Activated CD4-positive, alpha-beta memory T cell treated with anti-CD3 and anti-CD28 coated beads for 36 hours (primary cell): Measurements from ENCODE around the gene PSME4. TPM values are rescaled to one million over a fixed set of nuclear protein-coding genes. Genes with fewer than 3 reads are reported as not detected.
"Not testable (repeated sequence)": the region's sequence is repeated elsewhere in the genome, so short reads cannot be mapped to it uniquely, and the experiment has no call there.

Experiments used
- CTCF ChIA-PET: fragments of 350-600 bp; sonication (Branson Sonifier 250); formaldehyde crosslinking; loops from one replicate; lab custom pipeline; 2021; ENCODE audit warnings: antibody characterized with exemption, inconsistent platforms; lab: Charles Lee
- POLR2A ChIA-PET: fragments of 350-600 bp; sonication (Branson Sonifier 250); formaldehyde crosslinking; loops from one replicate; lab custom pipeline; 2021; ENCODE audit warnings: antibody characterized with exemption; lab: Charles Lee
- DNase-seq: peaks from one replicate; pipeline ENCODE4 v3.0.0-alpha.2; 2020
- H3K27ac Mint-ChIP-seq: one replicate; pipeline ENCODE4 v1.8.0; 2021; ENCODE audit warnings: mixed read lengths
- H3K27me3 Mint-ChIP-seq: one replicate; pipeline ENCODE4 v1.8.0; 2021; ENCODE audit warnings: mixed read lengths
- H3K36me3 Mint-ChIP-seq: one replicate; pipeline ENCODE4 v1.8.0; 2021; ENCODE audit warnings: mixed read lengths
- H3K4me1 Mint-ChIP-seq: one replicate; pipeline ENCODE4 v1.8.0; 2021; ENCODE audit warnings: low read depth, mixed read lengths
- H3K4me3 Mint-ChIP-seq: one replicate; pipeline ENCODE4 v1.8.0; 2021; ENCODE audit warnings: mild to moderate bottlenecking, mixed read lengths
- H3K9me3 Mint-ChIP-seq: one replicate; pipeline ENCODE4 v1.8.0; 2021; ENCODE audit warnings: mixed read lengths
- intact Hi-C: fragments of 100-400 bp; cut with micrococcal nuclease; formaldehyde crosslinking; loops from one replicate; pipeline ENCODE4 v1.15.1; 2023
- microRNA-seq: library from miRNA; unstranded; fragments of <30 nt; microRNA quantifications from one replicate; pipeline ENCODE4 v1.2.0, GENCODE V29; 2022; ENCODE audit warnings: borderline number of aligned reads, borderline microRNAs expressed, borderline replicate concordance
- total RNA-seq, 2 experiments: library from RNA; stranded (reverse); gene quantifications; one replicate each; pipeline ENCODE4 v1.2.3, GENCODE V29; 2021

The PSME4 gene
- total RNA-seq, 2 experiments from 2014 or later, result 35.2 to 36.9 TPM

DNA sequence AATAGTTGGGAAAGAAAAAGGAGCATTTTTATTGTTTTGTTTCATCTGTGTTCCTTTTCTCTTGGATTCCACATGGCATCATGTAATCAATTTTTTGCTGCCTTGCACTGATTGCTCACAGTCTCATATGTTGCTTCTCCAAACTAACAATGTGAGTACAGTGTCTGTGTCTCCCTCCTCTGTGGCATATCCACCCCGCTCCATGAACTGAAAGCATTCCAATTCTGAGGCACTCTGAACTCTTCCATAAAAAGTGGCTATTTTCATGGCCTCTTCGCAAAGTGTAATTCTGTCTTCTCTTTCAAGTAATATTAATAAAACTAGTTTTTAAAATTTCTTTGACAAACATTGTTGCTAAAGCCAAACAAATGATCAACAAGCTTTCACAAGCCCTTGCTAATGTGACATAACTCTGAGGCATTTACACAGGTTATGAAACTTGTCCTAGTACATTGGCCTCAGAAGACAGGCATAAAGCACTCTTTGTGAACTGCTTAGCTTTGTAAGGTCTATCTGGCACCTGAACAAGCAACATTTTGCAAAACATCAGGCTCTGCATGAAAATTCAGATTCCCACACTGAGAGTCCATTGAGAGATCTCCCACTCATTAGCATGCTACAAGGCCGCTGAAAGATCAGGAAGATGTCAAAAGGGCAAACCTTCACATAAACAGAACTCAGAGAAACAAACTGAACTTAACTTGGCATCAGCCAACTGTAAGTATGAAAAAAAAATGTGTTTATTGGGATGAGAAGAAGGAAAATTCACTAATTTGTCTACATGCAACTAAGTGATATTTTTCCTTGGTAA lies 144.0 kb downstream of the PSME4 start:
- CTCF ChIA-PET, result no interaction called here
- H3K4me1 Mint-ChIP-seq, result no peaks in the 10 kb centered on the region
- POLR2A ChIA-PET, result no interaction called here

DNA sequence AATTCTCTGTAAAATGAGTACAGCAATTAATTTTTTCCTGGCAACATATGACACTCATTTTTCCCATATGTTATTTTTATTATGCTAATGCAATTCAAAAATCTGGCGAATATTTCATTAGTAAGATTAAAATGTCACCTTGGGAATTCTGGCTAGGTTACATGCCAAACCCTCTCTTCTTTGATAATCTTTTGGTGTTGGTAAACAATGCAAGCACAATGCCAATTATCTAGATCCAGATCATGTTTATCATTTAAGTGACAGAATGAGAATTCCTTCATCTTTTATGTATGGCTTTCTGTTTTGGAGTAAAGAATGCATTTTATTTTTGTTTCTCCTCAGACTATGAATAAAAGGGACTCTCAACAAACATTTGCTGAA lies 144.8 kb downstream of the PSME4 start:
- H3K36me3 Mint-ChIP-seq, result peaks cover 11% of the 10 kb centered on the region
- intact Hi-C loops, result loop anchor here (10.0 kb wide), 1 partner anchor 401 kb away; no protein-coding TSS in a partner anchor
- H3K27ac Mint-ChIP-seq, result no peak overlapping the region
- CTCF ChIA-PET, result no interaction called here
- H3K4me1 Mint-ChIP-seq, result no peaks in the 10 kb centered on the region
- POLR2A ChIA-PET, result no interaction called here
- H3K27me3 Mint-ChIP-seq, result no peaks in the 10 kb centered on the region
- no peak for DNase-seq
- H3K4me3 Mint-ChIP-seq, result no peak overlapping the region
- H3K9me3 Mint-ChIP-seq, result peaks cover 6% of the 10 kb centered on the region

More for the DNA sequence above, 144.0 kb downstream of the PSME4 start:
- intact Hi-C loops, result loop anchor here (10.0 kb wide), 1 partner anchor 402 kb away; no protein-coding TSS in a partner anchor
- H3K4me3 Mint-ChIP-seq, result no peak overlapping the region
- no peaks in the 10 kb centered on the region for H3K27me3 Mint-ChIP-seq
- H3K9me3 Mint-ChIP-seq, result peaks cover 6% of the 10 kb centered on the region
- H3K36me3 Mint-ChIP-seq, result peaks cover 11% of the 10 kb centered on the region
- H3K27ac Mint-ChIP-seq, result no peak overlapping the region
- no peak for DNase-seq

DNA sequence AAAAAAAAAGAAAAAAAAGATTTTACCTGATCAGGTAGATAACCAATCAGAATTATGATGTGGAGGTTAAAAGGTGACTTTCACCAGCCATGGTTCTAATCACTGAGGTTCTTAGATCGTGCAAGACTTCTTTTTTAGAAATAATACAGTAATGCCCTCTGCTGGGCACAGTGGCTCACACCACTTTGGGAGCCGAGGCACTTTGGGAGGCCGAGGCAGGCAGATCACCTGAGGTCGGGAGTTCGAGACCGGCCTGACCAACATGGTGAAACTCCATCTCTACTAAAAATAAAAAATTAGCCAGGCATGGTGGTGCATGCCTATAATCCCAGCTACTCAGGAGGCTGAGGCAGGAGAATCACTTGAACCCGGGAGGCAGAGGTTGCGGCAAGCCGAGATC lies 147.2 kb downstream of the PSME4 start:
- CTCF ChIA-PET, H3K4me3 Mint-ChIP-seq, H3K9me3 Mint-ChIP-seq, H3K27ac Mint-ChIP-seq, H3K4me1 Mint-ChIP-seq, H3K27me3 Mint-ChIP-seq: not testable (repeated sequence)
- POLR2A ChIA-PET, result interaction anchor here (1.2 kb wide), 1 partner anchor 56 kb away, joined by 4 read pairs; the partner anchor contains the start of gene CHAC2
- DNase-seq, result peak; percentile 32
- peaks cover 15% of the 10 kb centered on the region for H3K36me3 Mint-ChIP-seq
- intact Hi-C loops, result loop anchor here (10.0 kb wide), 1 partner anchor 399 kb away; no protein-coding TSS in a partner anchor

DNA sequence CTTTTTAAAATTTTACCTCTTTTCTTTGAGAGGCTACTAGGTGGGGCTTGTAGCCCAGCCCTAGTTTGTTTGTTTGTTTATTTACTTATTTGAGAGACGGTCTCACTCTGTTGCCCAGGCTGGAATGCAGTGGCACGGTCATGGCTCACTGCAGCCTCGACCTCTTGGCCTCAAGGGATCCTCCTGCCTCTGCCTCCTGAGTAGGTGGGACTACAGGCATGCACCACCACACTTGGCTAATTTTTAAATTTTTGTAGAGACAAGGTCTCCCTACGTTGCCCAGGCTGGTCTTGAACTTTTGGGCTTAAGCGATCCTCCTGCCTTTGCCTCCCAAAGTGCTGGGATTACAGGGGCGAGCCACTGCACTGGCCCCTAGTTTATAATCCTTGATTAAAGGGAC lies 149.0 kb downstream of the PSME4 start:
- POLR2A ChIA-PET, result no interaction called here
- H3K27ac Mint-ChIP-seq, result no peak overlapping the region
- no peaks in the 10 kb centered on the region for H3K27me3 Mint-ChIP-seq
- H3K4me3 Mint-ChIP-seq, result no peak overlapping the region
- CTCF ChIA-PET, result no interaction called here
- intact Hi-C loops, result loop anchor here (10.0 kb wide), 1 partner anchor 397 kb away; no protein-coding TSS in a partner anchor
- no peaks in the 10 kb centered on the region for H3K9me3 Mint-ChIP-seq
- peaks cover 12% of the 10 kb centered on the region for H3K36me3 Mint-ChIP-seq
- no peak for DNase-seq
- no peaks in the 10 kb centered on the region for H3K4me1 Mint-ChIP-seq

DNA sequence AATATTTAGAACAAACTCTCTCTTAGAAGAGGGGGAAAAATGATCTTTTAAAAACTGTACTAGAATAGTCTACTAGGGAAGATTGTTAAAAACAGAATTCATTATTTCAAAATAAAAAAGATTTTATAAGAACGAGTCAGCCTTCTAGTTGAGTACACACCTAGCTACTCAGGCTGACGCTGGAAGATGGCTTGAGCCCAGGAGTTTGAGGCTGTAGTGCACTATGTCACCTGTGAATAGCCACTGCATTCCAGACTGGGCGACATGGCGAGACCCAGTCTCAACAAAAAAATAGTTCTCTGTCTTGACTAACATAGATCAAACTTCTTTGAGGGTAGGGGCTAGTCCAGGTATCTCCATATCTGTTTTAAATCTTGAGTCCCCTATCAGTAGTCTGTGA lies 150.1 kb downstream of the PSME4 start:
- CTCF ChIA-PET, result no interaction called here
- POLR2A ChIA-PET, result no interaction called here
- H3K4me1 Mint-ChIP-seq, result no peaks in the 10 kb centered on the region

DNA sequence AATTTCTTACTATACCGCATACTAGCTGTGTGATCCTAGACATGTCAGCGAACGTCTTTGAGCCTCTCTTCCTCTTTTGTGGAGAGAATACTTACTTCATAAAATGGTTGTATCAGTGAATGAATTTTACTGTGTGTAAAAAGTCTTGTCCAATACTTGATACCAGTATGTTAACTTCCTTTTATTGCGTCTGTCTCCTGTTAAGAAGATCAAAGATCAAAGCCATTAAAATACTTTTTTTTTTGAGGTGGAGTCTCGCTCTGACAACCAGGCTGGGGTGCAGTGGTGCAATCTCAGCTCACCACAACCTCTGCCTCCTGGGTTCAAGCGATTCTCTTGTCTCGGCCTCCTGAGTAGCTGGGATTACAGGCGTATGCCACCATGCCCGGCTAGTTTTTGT lies 150.7 kb downstream of the PSME4 start:
- Mint-ChIP-seq H3K27ac (no peak overlapping the region), H3K27me3 (no peaks in the 10 kb centered on the region), H3K9me3 (no peaks in the 10 kb centered on the region), H3K4me1 (no peaks in the 10 kb centered on the region), H3K4me3 (no peak overlapping the region), H3K36me3 (peaks cover 20% of the 10 kb centered on the region)
- POLR2A ChIA-PET, result no interaction called here
- intact Hi-C loops, result loop anchor here (10.0 kb wide), 1 partner anchor 395 kb away; no protein-coding TSS in a partner anchor
- CTCF ChIA-PET, result no interaction called here
- DNase-seq, result no peak

More for the DNA sequence above, 150.1 kb downstream of the PSME4 start:
- no peaks in the 10 kb centered on the region for H3K9me3 Mint-ChIP-seq
- no peak for DNase-seq
- H3K27ac Mint-ChIP-seq, result no peak overlapping the region
- peaks cover 15% of the 10 kb centered on the region for H3K36me3 Mint-ChIP-seq
- no peak overlapping the region for H3K4me3 Mint-ChIP-seq
- intact Hi-C loops, result loop anchor here (10.0 kb wide), 1 partner anchor 396 kb away; no protein-coding TSS in a partner anchor
- H3K27me3 Mint-ChIP-seq, result no peaks in the 10 kb centered on the region

DNA sequence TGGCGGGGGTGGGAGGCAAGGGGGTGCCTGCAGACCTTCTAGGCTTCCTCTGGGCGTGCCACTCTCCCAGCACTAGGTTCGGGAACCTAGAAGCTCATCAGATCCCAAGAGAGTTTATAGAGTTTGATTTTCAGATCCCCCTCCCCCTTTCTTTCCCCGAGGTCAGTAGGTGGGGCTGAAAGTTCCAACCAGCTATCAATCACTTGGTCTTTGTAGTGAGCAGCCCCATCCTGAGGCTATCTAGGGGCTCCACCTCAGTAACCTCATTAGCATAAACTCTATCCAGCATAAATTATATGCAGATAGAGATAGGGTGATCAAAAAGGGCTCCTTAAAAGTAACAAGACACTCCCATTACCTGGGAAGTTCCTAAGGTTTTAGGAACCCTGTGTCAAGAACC lies 151.2 kb downstream of the PSME4 start:
- POLR2A ChIA-PET, result no interaction called here
- no peak for DNase-seq
- Mint-ChIP-seq H3K4me1 (no peaks in the 10 kb centered on the region), H3K27me3 (no peaks in the 10 kb centered on the region), H3K36me3 (peaks cover 20% of the 10 kb centered on the region), H3K4me3 (no peak overlapping the region), H3K9me3 (no peaks in the 10 kb centered on the region), H3K27ac (no peak overlapping the region)
- CTCF ChIA-PET, result no interaction called here
- intact Hi-C loops, result loop anchor here (10.0 kb wide), 1 partner anchor 395 kb away; no protein-coding TSS in a partner anchor

DNA sequence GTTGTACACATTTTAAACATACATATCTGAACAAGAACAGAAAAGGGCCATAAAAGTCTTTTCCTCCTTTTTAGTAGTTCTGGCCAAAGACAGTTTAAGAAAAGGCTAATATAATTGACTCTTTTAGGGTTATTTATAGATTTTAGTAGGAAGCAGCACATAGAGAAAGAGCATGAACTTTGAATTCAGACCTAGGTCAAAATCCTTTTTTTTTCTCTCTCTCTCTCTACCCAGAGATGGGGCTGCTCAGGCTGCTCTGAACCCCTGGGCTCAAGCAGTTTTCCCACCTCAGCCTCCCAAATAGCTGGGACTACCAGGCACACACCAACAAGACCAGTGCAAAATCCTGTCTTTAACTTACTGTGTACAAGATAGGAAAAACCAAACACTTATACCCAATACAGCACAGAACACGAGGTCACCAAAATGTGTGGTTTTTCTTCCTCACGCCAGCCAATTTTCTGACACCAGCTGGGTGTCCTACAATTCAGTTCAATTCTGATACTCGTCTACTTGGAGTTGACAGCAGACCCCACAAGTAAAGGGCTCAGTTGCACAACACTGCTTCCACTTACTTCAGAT lies 151.8 kb downstream of the PSME4 start:
- Mint-ChIP-seq H3K27me3 (no peaks in the 10 kb centered on the region), H3K4me3 (no peak overlapping the region), H3K4me1 (no peaks in the 10 kb centered on the region), H3K9me3 (no peaks in the 10 kb centered on the region), H3K36me3 (peaks cover 20% of the 10 kb centered on the region), H3K27ac (no peak overlapping the region)
- ChIA-PET CTCF (no interaction called here), POLR2A (no interaction called here)
- DNase-seq, result no peak
- intact Hi-C loops, result no loop called here

Small RNAs within 50 kb of the gene (microRNA-seq; reads per million reads assigned to microRNA genes)
- not detected for gene MIR3682

Other genes with a start within 250 kb of the PSME4 start
- 10 to 100 TPM; 13.2 to 15.0 TPM for gene CHAC2, start 203.2 kb downstream of the PSME4 start, total RNA-seq
- gene ASB3, start 184.0 kb downstream of the PSME4 start, total RNA-seq, result 10 to 100 TPM; 21.1 to 21.9 TPM
- gene ERLEC1, start 183.9 kb downstream of the PSME4 start, total RNA-seq, result 10 to 100 TPM; 26.7 to 27.0 TPM
- gene GPR75, start 111.0 kb downstream of the PSME4 start, total RNA-seq, result under 1 TPM; 0.36 to 0.48 TPM
- gene ACYP2, start 144.6 kb upstream of the PSME4 start, total RNA-seq, result 1 to 10 TPM; 5.6 to 6.4 TPM